ENCODE data around the gene IL3. TPM values are rescaled to one million over a fixed set of nuclear protein-coding genes. Genes with fewer than 3 reads are reported as not detected.

The IL3 gene
- total RNA-seq (2014; rRNA removed; shearing (Covaris generic)), result not detected in 2 replicates
- not detected in 2 replicates for polyA plus RNA-seq (2016; fragmentation: Nextera tagmentation; extraction: Ambion mirVana)
- long read RNA-seq, result 0 reads

- H3K4me1 Mint-ChIP-seq, result peaks cover 8% of the 10 kb centered on the region
- no peaks in the 10 kb centered on the region for H3F3A ChIP-seq (replicated peaks; ENCODE audit: low read depth)
- peak within 1 kb of the TSS; percentile 48; the same call in 1 of the 2 replicates for H3K27ac Mint-ChIP-seq
- H3K9me2 ChIP-seq (ENCODE audit: insufficient read depth), result no peaks in the 10 kb centered on the region; the same call in 1 of the 2 replicates
- H4K20me1 ChIP-seq (replicated peaks; ENCODE audit: insufficient read depth), result no peaks in the 10 kb centered on the region
- no peak within 1 kb of the TSS for H3K4me2 ChIP-seq
- DNase-seq (ENCODE audit: low spot score), result no peak
- H2AFZ ChIP-seq, result no peak within 1 kb of the TSS
- TF ChIP-seq CTCF (conservative IDR thresholded peaks at IDR 0.05; ENCODE audit: low read depth in 2 of 2), result no peak
- no peak for TF ChIP-seq EZH2phosphoT487 (IDR thresholded peaks at IDR 0.05; ENCODE audit: unreplicated experiment)
- no peak for TF ChIP-seq ZNF462 (CRISPR knock-in tag; IDR thresholded peaks at IDR 0.05)
- no peak for TF ChIP-seq POLR2AphosphoS5 (IDR thresholded peaks at IDR 0.05; ENCODE audit: low read depth)
- TF ChIP-seq EZH2 (IDR thresholded peaks at IDR 0.05; ENCODE audit: low read depth, unreplicated experiment), result no peak
- TF ChIP-seq ETS1 (IDR thresholded peaks at IDR 0.05), result no peak
- no peak for TF ChIP-seq REST (IDR thresholded peaks at IDR 0.05; ENCODE audit: unreplicated experiment)
- no peak for TF ChIP-seq NANOG (IDR thresholded peaks at IDR 0.05; ENCODE audit: borderline replicate concordance)
- TF ChIP-seq CREB1 (CRISPR knock-in tag; IDR thresholded peaks at IDR 0.05; ENCODE audit: low read depth), result no peak
- no peak for TF ChIP-seq ZNF114 (CRISPR knock-in tag; IDR thresholded peaks at IDR 0.05)
- no peak for TF ChIP-seq STAT1 (IDR thresholded peaks at IDR 0.05; ENCODE audit: unreplicated experiment)
- no peak for TF ChIP-seq JUNB (IDR thresholded peaks at IDR 0.05; ENCODE audit: unreplicated experiment)
- TF ChIP-seq ZNF331 (CRISPR knock-in tag; IDR thresholded peaks at IDR 0.05; ENCODE audit: low read depth), result no peak
- H3K9me3 Mint-ChIP-seq, result no peaks in the 10 kb centered on the region
- H3K4me3 ChIP-seq, result no peak within 1 kb of the TSS
- no peak within 1 kb of the TSS for H3K27ac ChIP-seq (ENCODE audit: low read depth)
- no peaks in the 10 kb centered on the region for H3K27me3 ChIP-seq (ENCODE audit: insufficient read depth)
- H3K4me3 Mint-ChIP-seq, result no peak within 1 kb of the TSS
- ATAC-seq, result no peak
- no peaks in the 10 kb centered on the region for H3K4me1 ChIP-seq (ENCODE audit: insufficient read depth)
- H3K79me2 ChIP-seq (replicated peaks; ENCODE audit: insufficient read depth), result no peaks in the 10 kb centered on the region
- H3K27me3 Mint-ChIP-seq (ENCODE audit: insufficient read depth, low read depth, poor library complexity), result peaks cover 11% of the 10 kb centered on the region
- no peaks in the 10 kb centered on the region; the same call in 2 of the 3 replicates for H3K36me3 Mint-ChIP-seq (ENCODE audit: low read depth)
- no peaks in the 10 kb centered on the region for H3K36me3 ChIP-seq (ENCODE audit: insufficient read depth)
These were observed at the start of gene IL3 for GRCh38 chr5:132060501-132061161. IL3 (plus strand) TSS chr5:132060655; CDS start chr5:132060707, 52 bp downstream.

All from GM23338 (cell line).